T-helper 2 cell (primary cell): ENCODE results near the gene SERF2.
"Not testable (repeated sequence)": the region's sequence is repeated elsewhere in the genome, so short reads cannot be mapped to it uniquely, and the experiment has no call there.

Source experiments
- DNase-seq, 5 experiments: peaks; one replicate each; pipeline versions ENCODE4 v3.0.0 to v3.0.0-alpha.2; 2012 to 2022

The SERF2 gene

GRCh38 chr15:43794269-43795037 lies 2.3 kb downstream of the SERF2 start:
- no peak for DNase-seq

GRCh38 chr15:43795197-43795596 lies 3.1 kb downstream of the SERF2 start:
- no peak for DNase-seq

- DNase-seq: no peak
These were observed 3.9 kb downstream of the SERF2 start for GRCh38 chr15:43795997-43796396.

GRCh38 chr15:43796566-43796965 lies 4.4 kb downstream of the SERF2 start:
- no peak for DNase-seq

- no peak for DNase-seq
These were observed 7.3 kb downstream of the SERF2 start for GRCh38 chr15:43799209-43799944.

GRCh38 chr15:43799945-43800285 lies 7.8 kb downstream of the SERF2 start, which contains the start of gene SERINC4:
TSS of gene SERINC4 (minus strand) at chr15:43800220. CDS start at chr15:43799986, 234 bp downstream.
- DNase-seq: no peak

GRCh38 chr15:43800286-43801141 lies 8.4 kb downstream of the SERF2 start, which contains the start of gene HYPK:
TSS of gene HYPK (plus strand) at chr15:43800599. CDS start at chr15:43800623, 24 bp downstream.
- DNase-seq: peak; percentile 77 to 94 (median 86)

- not testable (repeated sequence) for DNase-seq
These were observed 10.6 kb downstream of the SERF2 start for GRCh38 chr15:43802676-43803075.

GRCh38 chr15:43808435-43808950 lies 16.4 kb downstream of the SERF2 start:
- no peak for DNase-seq

- DNase-seq: no peak
These were observed 17.0 kb downstream of the SERF2 start for GRCh38 chr15:43808960-43809678.

GRCh38 chr15:43815064-43815463 lies 22.9 kb downstream of the SERF2 start:
- DNase-seq: not testable (repeated sequence)

GRCh38 chr15:43821505-43821904 lies 29.4 kb downstream of the SERF2 start:
- DNase-seq: no peak

GRCh38 chr15:43824302-43825246 lies 32.5 kb downstream of the SERF2 start, which contains the start of gene MFAP1:
TSS of gene MFAP1 (minus strand) at chr15:43824690. CDS start at chr15:43824569, 121 bp downstream.
- peak; percentile 75 to 98 (median 87) for DNase-seq

- not testable (repeated sequence) for DNase-seq
These were observed 33.2 kb downstream of the SERF2 start for GRCh38 chr15:43825305-43825704.

GRCh38 chr15:43826029-43826507 lies 33.9 kb downstream of the SERF2 start:
- DNase-seq: no peak

- DNase-seq: peak; percentile 56 to 91 (median 64)
These were observed 34.6 kb downstream of the SERF2 start, which contains the start of gene WDR76 for GRCh38 chr15:43826508-43827341. TSS of gene WDR76 (plus strand) at chr15:43827002. CDS start at chr15:43827033, 31 bp downstream.

- DNase-seq: peak in 1 of 5 experiments; percentile 71
These were observed 36.0 kb downstream of the SERF2 start for GRCh38 chr15:43828061-43828657.

GRCh38 chr15:43829951-43830540 lies 37.9 kb downstream of the SERF2 start:
- DNase-seq: not testable (repeated sequence)
